ENCODE data around the gene COL6A1. TPM values are rescaled to one million over a fixed set of nuclear protein-coding genes. Genes with fewer than 3 reads are reported as not detected.

Gene COL6A1
- total RNA-seq, 1 experiment from 2014 or later: 87.5 TPM

- BruUV-seq (replicated peaks): no TSS peak
- POLR2A ChIA-PET: no interaction called here
- Histone ChIP-seq H3K4me3 (replicated peaks in 1 of 2; ENCODE audit: low read depth in 1 of 2, low read length in 2 of 2) (no peak overlapping the region), H3K27me3 (ENCODE audit: insufficient read depth, low read length) (no peaks in the 10 kb centered on the region), H3K4me1 (ENCODE audit: control insufficient read depth in 1 of 2, insufficient read depth in 2 of 2, low read length in 2 of 2) (no peaks in the 10 kb centered on the region), H3K9me2 (ENCODE audit: insufficient read depth) (no peaks in the 10 kb centered on the region), H3K79me2 (ENCODE audit: insufficient read depth, low read length) (no peaks in the 10 kb centered on the region), H4K20me1 (ENCODE audit: insufficient read depth) (no peaks in the 10 kb centered on the region), H3K9ac (ENCODE audit: low read length) (no peak overlapping the region), H3K9me3 (ENCODE audit: control insufficient read depth in 1 of 2, insufficient read depth in 1 of 2, low read depth in 1 of 2, low read length in 2 of 2) (no peaks in the 10 kb centered on the region), H3K27ac (ENCODE audit: low read depth, low read length) (no peak overlapping the region), H3K4me2 (ENCODE audit: low read length) (no peak overlapping the region), H3K36me3 (ENCODE audit: control insufficient read depth in 1 of 2, insufficient read depth in 2 of 2, low read length in 2 of 2) (no peaks in the 10 kb centered on the region), H2AFZ (ENCODE audit: low read depth, low read length, poor library complexity, severe bottlenecking) (no peak overlapping the region)
- DNase-seq (ENCODE audit: low read depth, low spot score) (no peak), ATAC-seq (no peak)
- CTCF ChIA-PET: no interaction called here
- RAD21 ChIA-PET (ENCODE audit: low non-redundant PET in 1 of 2, low total read pairs in 2 of 2, uncharacterized antibody in 2 of 2, unreplicated experiment in 2 of 2): no interaction called here
- TF ChIP-seq CTCF (IDR thresholded peaks at IDR 0.05 in 2 of 3, conservative IDR thresholded peaks at IDR 0.05 in 1 of 3; ENCODE audit: borderline replicate concordance in 1 of 3, insufficient read depth in 1 of 3, low read depth in 2 of 3, low read length in 2 of 3): no peak
- no peak for TF ChIP-seq TCF7L2 (IDR thresholded peaks at IDR 0.05; ENCODE audit: borderline replicate concordance, extremely low read depth, insufficient read depth, insufficient read length)
- TF ChIP-seq SRF (IDR thresholded peaks at IDR 0.05; ENCODE audit: low read depth): no peak
- no peak for TF ChIP-seq MAX (IDR thresholded peaks at IDR 0.05)
- TF ChIP-seq FOSL1 (IDR thresholded peaks at IDR 0.05; ENCODE audit: low read depth): no peak
- intact Hi-C loops (cut with micrococcal nuclease): no loop called here
Observed at GRCh38 chr21:45963232-45963570, 18.4 kb upstream of the COL6A1 start.

GRCh38 chr21:45964649-45965048 is 16.9 kb upstream of the COL6A1 start:
- CTCF ChIA-PET: no interaction called here
- H4K20me1 ChIP-seq (ENCODE audit: insufficient read depth): no peaks in the 10 kb centered on the region
- H3K79me2 ChIP-seq (ENCODE audit: insufficient read depth, low read length): no peaks in the 10 kb centered on the region
- H3K4me1 ChIP-seq (ENCODE audit: control insufficient read depth in 1 of 2, insufficient read depth in 2 of 2, low read length in 2 of 2): no peaks in the 10 kb centered on the region
- no peak overlapping the region for H3K4me3 ChIP-seq (replicated peaks in 1 of 2; ENCODE audit: low read depth in 1 of 2, low read length in 2 of 2)
- POLR2A ChIA-PET: no interaction called here
- intact Hi-C loops (cut with micrococcal nuclease): no loop called here
- H3K9me2 ChIP-seq (ENCODE audit: insufficient read depth): no peaks in the 10 kb centered on the region
- TF ChIP-seq SRF (IDR thresholded peaks at IDR 0.05; ENCODE audit: low read depth): no peak
- TF ChIP-seq JUND (IDR thresholded peaks at IDR 0.05): no peak
- no peak for TF ChIP-seq ZNF274 (IDR thresholded peaks at IDR 0.05; ENCODE audit: low read depth, low read length)
- TF ChIP-seq ZBTB33 (IDR thresholded peaks at IDR 0.05; ENCODE audit: extremely low read depth, insufficient replicate concordance, low read length): no peak
- no peak for TF ChIP-seq POLR2AphosphoS5 (IDR thresholded peaks at IDR 0.05; ENCODE audit: low read depth, low read length)
- TF ChIP-seq EZH2 (IDR thresholded peaks at IDR 0.05): no peak
- TF ChIP-seq SIN3A (IDR thresholded peaks at IDR 0.05; ENCODE audit: low read depth): no peak
- no peak for TF ChIP-seq MAX (IDR thresholded peaks at IDR 0.05)
- TF ChIP-seq EZH2phosphoT487 (IDR thresholded peaks at IDR 0.05; ENCODE audit: borderline replicate concordance): no peak
- no peak for TF ChIP-seq RAD21 (IDR thresholded peaks at IDR 0.05; ENCODE audit: low read depth)
- no peak for TF ChIP-seq POLR2A (IDR thresholded peaks at IDR 0.05; ENCODE audit: borderline replicate concordance, extremely low read depth, insufficient read depth, insufficient read length)
- TF ChIP-seq CEBPB (IDR thresholded peaks at IDR 0.05; ENCODE audit: low read depth): no peak
- H3K4me2 ChIP-seq (ENCODE audit: low read length): no peak overlapping the region
- RAD21 ChIA-PET (ENCODE audit: low non-redundant PET in 1 of 2, low total read pairs in 2 of 2, uncharacterized antibody in 2 of 2, unreplicated experiment in 2 of 2): no interaction called here
- no peaks in the 10 kb centered on the region for H3K36me3 ChIP-seq (ENCODE audit: control insufficient read depth in 1 of 2, insufficient read depth in 2 of 2, low read length in 2 of 2)
- no peaks in the 10 kb centered on the region for H3K9me3 ChIP-seq (ENCODE audit: control insufficient read depth in 1 of 2, insufficient read depth in 1 of 2, low read depth in 1 of 2, low read length in 2 of 2)
- H3K27ac ChIP-seq (ENCODE audit: low read depth, low read length): no peak overlapping the region
- no TSS peak for BruUV-seq (replicated peaks)
- no peaks in the 10 kb centered on the region for H3K27me3 ChIP-seq (ENCODE audit: insufficient read depth, low read length)
- H2AFZ ChIP-seq (ENCODE audit: low read depth, low read length, poor library complexity, severe bottlenecking): no peak overlapping the region
- H3K9ac ChIP-seq (ENCODE audit: low read length): no peak overlapping the region
- DNase-seq (ENCODE audit: low read depth, low spot score): no peak
- ATAC-seq: no peak
